ENCODE data around the gene AFF4.
"Not testable (repeated sequence)": the region's sequence is repeated elsewhere in the genome, so short reads cannot be mapped to it uniquely, and the experiment has no call there.

Gene AFF4

DNA sequence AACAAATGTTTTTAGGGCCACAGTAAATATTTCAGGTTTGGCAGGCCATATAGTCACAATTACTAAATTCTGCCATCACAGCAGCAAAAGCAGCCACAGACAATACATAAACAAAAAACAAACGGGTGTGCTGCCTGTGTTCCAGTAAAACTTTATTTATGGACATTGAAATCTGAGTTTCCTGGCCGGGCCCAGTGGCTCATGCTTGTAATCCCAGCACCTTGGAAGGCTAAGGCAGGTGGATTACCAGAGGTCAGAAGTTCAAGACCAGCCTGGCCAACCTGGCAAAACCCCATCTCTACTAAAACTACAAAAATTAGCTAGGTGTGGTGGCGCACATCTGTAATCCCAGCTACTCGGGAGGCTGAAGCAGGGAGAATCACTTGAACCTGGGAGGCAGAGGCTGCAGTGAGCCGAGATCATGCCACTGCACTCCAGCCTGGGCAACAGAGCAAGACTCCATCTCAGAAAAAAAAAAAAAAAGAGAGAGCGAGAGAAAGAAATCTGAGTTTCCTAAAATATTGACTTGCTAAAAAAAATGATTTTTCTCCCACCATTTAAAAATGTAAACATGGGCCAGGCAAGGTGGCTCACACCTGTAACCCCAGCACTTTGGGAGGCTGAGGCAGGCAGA lies 7.2 kb downstream of the AFF4 start:
- DNase-seq, result not testable (repeated sequence)

DNA sequence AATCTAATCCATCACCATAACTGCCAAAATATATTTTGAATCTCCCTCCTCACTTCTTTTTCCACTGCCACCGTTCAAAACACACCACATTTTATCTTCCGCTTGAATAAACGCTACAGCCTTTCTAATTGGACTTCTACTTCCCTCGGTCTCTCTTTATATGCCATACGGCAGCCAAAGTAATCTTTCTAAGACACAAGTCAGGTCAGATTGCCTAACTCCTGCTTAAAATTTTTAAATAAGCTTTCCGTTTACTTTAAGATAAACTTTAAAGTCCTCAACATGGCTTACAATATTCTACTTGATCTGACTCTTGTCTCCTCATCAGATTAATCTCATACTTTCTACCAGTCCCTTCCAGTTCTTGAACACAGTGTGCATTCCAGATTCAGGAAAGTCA lies 9.7 kb downstream of the AFF4 start:
- no peak for DNase-seq

DNA sequence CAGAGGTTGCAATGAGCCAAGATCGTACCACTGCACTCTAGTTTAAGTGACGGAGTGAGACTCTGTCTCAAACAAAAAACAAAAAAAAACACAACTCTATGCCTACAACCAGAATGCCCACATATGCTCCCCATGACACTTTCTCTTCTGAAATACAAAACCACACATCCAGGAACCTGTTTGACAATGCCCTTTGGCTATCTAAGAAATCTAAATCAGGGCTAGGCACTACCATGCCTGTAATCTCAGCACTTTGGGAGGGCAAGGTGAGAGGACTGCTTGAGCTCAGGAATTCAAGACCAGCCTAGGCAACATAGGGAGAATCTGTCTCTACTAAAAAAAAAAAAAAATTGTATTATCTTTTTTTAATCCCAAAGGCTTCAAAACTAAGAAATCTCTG lies 10.6 kb downstream of the AFF4 start:
- DNase-seq, result no peak

DNA sequence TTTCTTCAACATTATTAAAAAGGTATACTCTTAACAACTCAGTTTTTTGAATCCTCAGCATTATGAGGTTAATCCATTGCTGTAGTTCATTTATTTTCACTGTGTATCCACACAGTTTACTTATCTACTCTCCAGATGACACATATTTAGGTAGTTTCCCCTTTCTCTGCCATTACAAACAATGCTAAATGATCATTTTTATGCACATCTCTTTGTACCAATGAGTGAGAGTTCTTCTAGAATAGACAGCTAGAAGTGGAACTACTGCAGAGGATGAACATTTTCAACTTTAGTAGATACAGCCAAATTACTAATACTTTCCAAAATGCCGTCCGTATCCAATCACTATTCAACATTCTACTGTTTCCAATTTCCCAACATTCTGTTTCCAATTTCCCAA lies 11.5 kb downstream of the AFF4 start:
- no peak for DNase-seq

DNA sequence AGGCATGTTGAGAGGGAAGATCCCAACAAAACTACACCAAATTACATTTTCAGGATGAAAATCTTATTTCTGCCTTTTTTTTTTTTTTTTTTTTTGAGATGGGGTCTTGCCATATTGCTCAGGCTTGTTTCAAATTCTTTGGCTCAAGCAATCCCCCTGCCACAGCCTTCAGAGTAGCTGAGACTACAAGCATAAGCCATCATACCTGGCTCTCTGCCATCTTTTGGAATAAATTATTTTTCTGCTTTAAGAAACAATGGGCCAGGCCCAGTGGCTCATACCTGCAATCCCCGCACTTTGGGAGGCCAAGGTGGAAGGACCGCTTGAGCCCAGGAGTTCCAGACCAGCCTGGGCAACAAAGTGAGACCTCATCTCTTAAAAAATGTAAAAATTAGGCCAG lies 14.3 kb downstream of the AFF4 start:
- no peak for DNase-seq

DNA sequence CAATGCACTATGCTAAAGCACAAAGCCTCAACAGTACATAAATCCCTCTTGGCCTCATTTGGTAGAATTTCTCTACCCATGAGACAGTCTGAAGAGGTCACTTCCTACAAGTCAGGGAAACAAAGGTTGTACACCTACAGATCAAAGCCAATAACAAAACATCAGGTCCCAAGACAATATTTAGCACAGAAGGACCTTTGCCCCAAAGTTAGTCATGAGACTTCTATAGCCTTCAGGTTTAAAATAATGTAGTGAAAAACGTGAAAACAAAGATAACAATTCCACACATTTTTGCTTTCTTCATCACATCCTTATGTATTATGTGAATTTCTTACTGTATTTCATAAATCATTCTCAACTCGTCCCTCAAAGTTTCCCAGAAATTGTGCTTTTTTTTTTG lies 15.8 kb downstream of the AFF4 start:
- no peak for DNase-seq

DNA sequence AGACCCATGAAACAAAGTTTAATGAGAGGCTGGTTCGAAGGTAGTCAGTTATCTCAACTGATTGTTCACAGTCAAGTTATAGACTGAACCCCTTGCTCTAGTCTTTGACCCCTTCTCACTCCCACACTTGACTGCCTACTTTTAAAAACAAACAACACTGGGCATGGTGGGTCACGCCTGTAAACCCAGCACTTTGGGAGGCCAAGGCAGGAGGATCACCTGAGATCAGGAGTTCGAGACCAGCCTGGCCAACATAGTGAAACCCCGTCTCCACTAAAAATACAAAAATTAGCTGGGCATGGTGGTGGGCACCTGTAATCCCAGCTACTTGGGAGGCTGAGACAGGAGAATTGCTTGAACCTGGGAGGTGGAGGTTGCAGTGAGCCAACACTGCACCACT lies 18.1 kb downstream of the AFF4 start:
- DNase-seq, result not testable (repeated sequence)

DNA sequence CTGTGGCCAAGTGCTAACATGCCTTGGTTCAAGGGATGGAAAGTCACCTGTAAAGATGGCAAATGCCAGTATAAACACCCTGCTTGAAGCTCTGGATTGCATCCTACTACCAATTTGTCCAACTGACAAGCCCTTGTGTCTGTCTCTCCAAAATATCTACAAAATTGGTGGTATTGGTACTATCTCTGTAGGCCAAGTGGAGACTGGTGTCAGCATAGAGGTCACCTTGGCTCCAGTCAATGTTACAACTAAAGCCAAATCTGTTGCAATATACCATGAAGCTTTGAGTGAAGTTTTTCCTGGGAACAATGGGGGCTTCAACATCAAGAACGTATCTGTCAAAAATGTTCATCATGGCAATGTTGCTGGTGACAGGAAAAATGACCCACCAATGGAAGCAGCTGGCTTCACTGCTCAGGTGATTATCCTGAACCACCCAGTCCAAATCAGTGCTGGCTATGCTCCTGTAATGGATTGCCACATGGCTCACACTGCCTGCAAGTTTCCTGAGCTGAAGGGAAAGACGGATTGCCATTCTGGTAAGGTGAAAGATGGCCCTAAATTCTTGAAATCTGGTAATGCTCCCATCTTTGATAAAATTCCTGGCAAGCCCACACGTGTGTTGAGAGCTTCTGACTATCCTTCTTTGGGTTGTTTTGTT lies 19.9 kb downstream of the AFF4 start:
- no peak for DNase-seq

DNA sequence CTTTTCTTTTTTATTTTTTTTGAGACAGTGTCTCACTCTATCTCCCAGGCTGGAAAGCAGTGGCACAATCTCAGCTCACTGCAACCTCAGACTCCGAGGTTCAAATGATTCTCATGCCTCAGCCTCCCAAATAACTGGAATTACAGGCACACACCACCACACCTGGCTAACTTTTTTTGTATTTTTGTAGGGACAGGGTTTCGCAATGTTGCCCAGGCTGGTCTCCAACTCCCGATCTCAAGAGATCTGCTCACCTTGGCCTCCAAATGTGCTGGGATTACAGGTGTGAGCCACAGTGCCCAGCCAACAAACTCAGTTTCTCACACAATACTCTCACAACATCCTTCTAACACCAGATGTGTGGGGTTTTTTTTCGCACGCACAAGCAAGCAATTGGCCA lies 22.1 kb downstream of the AFF4 start:
- DNase-seq, result no peak

DNA sequence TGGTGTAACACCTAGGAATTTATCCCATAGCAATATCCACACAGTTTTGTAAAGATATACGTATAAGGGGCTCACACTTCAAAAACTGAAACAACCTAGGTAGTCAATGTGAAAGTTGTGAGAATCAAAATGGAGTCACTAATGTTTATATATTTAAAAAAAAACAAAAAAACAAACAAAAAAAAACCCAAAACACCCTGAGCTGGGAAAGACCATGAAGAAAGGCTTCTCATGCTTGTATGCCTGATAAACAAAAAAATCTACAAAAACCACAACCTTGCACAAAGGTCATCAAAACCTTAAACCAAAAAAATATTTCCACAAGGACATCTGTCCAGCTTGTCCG lies 35.4 kb downstream of the AFF4 start:
- no peak for DNase-seq

DNA sequence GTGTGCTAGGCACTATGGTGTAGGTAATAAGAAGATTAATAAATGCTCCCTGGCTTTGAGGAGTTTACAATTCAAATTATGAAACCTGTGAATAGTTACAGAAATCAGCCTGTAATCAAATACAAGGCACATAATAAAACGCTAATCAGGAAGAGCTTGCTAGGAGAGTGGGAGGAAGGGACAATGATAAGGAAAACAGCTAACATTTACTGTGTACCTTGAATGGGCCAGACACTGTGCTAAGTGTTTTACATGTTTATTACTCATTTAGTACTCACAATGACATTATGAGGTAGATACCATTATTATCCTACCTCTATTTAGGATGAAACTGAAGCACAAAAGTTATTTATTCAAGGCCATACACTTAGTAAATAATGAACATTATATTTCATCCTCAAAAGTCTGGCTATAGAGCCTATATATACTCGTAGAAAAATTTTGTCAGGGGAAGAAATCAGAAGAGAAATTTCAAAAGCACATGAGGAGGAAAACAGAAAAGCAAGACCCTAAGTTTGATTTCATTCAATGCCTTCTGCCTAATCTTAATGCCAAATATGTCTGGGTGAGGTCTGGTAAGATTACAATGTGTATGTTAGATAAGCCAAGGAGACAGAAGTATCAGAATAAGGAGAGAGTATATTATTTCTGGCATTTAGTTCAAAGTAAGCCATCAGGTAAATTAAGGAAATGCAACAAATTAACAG lies 35.9 kb downstream of the AFF4 start:
- DNase-seq, result no peak

DNA sequence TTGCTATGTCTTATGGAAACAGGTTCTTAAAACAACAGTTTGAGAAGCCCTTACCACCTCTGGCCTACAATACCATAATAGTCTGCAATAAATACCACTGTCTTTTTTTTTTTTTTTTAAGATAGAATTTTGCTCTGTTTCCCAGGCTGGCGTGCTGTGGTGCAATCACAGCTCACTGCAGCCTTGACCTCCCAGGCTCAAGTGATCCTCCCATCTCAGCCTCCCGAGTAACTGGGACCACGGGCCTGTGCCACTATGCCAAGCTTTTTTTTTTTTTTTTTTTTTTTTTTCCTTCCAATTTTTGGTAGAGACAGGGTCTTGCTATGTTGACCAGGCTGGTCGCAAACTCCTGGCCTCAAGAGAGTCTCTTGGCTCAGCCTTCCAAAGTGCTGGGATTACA lies 37.0 kb downstream of the AFF4 start:
- DNase-seq, result no peak

DNA sequence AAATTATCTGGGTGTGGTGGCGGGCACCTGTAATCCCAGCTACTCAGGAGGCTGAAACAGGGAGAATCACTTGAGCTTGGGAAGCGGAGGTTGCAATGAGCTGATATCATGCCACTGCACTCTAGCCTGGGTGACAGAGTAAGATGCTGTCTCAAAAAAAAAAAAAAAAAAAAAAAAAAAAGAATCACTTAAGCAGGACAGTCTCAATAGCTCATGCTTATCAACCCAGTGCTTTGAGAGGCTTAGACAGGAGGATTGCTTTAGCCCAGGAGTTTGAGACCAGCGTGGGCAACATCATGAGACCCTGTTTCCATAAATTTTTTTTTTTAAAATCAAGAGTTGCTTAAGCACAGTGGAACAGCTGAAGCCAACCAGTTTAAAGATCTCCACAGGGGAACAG lies 47.3 kb downstream of the AFF4 start:
- no peak for DNase-seq

DNA sequence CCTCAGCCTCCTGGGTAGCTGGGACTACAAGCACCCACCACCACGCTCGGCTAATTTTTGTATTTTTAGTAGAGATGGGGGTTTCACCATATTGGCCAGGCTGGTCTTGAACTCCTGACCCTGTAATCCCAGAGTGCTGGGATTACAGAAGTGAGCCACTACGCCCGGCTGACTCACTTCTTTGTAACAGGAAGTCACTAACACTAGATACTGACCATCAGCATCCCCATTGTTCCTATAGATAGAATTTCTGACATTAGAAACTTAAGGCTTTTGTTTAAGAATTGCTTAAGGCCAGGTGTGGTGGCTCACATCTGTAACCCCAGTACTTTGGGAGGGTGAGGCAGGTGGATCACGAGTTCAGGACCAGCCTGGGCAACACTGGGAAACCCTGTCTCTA lies 47.8 kb downstream of the AFF4 start:
- no peak for DNase-seq

DNA sequence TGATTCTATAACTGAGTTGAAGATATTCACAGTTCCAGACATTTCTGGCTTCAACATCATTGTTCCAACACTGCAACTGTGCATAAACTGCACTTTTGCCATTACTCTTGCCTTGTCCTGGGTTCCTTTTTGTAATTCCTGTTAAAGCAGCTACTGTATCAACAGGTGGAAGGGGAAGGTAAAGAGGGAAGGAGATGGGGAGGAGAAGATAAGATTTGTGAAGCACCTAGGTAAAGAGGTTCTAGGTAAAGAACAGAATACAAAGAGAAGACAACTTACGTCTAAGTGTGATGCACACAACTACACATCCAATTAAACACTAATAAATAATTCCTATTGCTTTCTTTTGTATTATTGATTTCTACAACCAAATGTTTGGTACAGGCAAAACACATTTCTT lies 53.7 kb downstream of the AFF4 start:
- no peak for DNase-seq

DNA sequence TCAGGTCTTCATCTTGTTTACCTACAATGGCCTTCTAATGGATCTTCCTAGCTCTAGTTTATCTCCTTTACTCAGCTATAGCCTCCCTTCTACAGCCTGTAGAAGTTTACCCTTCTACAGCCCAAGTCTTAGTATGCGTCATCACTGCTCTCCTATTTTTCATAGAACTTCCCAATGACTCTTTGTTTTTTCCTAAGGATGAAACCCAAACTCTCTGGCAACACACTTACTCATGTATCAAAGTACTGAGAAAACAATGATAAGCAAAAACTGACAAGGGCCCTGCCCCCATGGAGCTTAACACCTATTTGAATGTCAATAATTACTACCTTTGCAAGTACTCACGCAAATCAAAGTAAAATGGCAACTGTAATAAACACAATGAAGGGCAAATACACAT lies 56.3 kb downstream of the AFF4 start:
- DNase-seq, result no peak

DNA sequence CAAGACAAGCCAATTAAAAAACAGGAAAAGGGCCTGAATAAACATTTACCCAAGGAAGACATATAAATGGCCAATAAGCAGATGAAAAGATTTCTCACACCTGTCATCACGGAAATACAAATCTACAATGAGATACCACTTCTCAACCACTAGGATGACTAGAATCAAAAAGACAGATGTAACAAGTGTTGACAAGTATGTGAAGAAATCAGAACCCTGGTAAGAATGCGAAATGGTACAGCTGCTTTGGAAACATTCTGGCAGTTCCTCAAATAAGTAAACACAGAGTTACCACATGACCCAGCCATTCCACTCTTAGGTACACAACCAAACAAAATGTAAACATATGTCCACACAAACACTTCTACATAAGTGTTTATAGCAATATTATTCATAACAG lies 57.5 kb downstream of the AFF4 start:
- no peak for DNase-seq

DNA sequence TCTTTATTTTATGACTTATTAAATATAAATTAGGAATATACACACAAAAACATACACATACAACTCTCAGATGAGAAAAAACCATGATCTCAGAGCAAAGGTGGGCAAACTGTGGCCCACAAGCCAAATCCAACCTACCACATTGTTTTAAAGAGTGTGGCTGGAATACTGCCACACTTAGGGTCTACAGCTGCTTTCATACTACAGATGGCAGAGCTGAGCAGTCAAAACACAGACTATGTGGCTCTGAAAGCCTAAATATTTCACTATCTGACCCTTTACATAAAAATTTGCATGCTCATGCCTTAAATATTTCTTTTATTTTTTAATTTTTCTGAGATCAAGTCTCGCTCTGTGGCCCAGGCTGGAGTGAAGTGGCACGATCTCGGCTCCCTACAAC lies 61.7 kb downstream of the AFF4 start:
- no peak for DNase-seq

DNA sequence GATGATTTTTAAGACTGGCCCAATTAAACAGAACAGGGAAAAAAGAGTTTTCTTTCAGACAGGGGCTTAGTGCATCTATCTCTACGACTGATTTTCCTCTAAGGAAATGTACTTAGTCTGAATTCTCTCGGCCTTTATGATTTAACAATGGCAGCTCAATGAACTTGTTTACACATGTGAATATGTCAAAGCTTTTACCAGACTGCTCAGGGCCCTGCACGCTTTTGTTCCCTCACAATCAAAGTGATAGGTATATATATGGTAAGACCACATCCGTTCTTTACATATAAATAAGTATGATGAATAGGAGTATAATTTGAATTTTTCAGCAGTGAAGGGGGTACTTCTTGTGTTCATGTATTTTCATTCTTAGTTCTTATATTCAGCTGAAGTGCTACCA lies 62.4 kb downstream of the AFF4 start:
- no peak for DNase-seq

DNA sequence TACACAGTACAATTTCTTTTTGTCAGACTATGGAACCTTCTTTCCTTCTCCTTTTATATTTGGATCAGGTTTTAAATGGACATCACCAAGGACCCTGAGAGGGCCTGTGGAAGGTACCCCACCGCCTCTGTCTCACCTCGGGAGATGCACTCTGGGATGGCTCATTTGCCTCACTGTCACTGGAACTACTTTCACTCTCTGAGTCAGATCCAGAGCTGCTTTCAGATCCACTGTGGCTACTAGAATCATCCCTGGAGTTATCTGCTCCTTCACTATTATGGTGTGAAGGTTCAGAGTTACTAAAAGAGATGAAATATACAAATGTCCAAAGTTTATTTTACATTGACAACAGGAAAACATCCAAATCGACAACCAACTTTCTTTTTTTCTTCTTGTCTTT lies 65.3 kb downstream of the AFF4 start:
- no peak for DNase-seq

DNA sequence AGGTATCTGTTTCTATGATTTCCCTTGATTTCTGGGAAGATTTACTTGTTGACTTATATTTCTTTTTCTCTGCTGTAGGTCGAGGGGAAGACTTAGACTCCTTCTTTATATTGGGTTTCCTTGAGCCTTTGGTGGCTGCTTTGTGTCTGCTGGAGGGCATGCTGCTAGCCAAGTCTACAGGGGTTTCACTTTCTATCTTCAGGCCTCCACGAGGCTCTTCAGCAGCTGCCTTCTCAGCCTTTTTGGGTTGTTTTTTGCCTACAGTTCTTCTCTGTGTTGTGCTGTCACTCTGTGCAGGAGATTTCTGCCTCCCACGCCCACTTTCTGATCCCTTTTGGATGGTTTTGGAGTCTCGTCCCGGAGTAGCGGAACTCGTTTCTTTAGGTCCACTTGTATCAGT lies 66.7 kb downstream of the AFF4 start:
- DNase-seq, result no peak

DNA sequence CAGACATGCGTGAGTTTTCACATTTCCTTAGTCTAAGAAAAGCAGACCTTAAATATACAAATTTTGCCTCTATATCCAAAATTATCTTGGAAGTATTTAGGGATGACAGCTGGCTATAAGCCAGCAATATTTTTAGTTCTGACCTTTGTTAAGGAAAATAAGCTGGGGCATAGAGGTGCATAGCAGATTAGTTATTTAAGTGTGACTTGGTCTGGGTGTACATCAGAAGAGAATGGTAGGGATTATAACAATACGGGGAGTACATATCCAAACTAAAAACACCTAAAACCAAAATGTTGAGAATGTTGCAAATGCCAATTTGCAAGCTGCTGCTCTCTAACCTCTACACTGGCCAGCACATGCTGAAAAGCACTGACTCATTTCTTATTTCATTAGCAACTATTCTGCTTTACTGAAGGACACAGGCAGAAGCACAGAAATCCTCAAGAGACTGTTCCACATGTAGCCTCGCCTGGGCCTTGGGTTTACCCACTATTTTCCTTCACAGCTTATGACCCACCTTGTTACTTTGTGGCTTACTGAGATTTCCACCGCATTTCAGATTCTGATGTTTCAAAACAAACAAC lies 67.6 kb downstream of the AFF4 start:
- DNase-seq, result no peak

DNA sequence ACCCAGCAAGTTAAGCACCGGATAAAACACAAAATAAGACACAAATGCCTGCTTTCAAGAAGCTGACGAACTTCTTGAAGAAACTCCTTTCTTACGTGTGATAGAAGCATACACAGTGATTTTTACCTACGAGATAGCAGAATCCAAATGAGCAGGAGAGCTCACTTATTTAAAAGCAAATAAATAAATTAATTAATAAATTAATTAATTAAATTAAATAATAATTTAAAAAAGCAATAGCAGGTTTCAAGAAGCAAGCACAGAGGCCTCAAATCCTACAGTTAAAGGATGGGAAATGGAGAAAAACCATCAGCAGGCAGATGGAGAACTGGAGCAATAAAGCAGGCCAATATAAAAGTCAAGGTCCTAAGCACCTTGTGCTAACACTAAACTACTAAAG lies 72.6 kb downstream of the AFF4 start:
- no peak for DNase-seq

DNA sequence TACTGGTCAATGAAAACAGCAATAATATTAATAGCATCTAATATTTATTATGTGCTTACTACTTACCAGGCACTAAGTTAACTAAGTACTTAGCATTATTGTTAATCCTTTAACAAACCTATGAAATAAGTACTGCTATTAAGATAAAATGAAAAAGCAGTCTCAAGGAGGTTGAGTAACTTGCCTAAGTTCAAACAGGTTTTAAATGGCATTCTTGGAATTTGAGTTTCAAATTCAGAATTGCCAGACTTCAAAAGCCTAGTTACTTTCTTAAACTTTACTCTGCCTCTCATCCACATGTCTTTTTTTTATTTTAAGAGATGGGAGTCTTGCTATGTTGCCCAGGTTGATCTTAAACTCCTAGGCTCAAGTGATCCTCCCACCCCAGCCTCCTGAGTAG lies 73.9 kb downstream of the AFF4 start:
- no peak for DNase-seq
